Measurements from ENCODE around the gene TUBB1. TPM values are rescaled to one million over a fixed set of nuclear protein-coding genes. Genes with fewer than 3 reads are reported as not detected.

Gene TUBB1
- total RNA-seq, 1 experiment from 2014 or later, result not detected

GRCh38 chr20:58986286-58986967 lies 32.8 kb upstream of the TUBB1 start:
- H3K27me3 ChIP-seq (ENCODE audit: low read length), result no peaks in the 10 kb centered on the region
- H3K36me3 ChIP-seq (ENCODE audit: insufficient read depth, low read length), result peaks cover 20% of the 10 kb centered on the region; the same call in 1 of the 2 replicates
- H2AFZ ChIP-seq (ENCODE audit: low read length), result no peak overlapping the region
- no peaks in the 10 kb centered on the region for H3K9me3 ChIP-seq (ENCODE audit: low read length)
- peaks cover 49% of the 10 kb centered on the region for H3K79me2 ChIP-seq (ENCODE audit: low read length)
- peaks cover 25% of the 10 kb centered on the region for H3K4me1 ChIP-seq (ENCODE audit: low read length)
- H3K9ac ChIP-seq (ENCODE audit: low read length), result no peak overlapping the region
- no peak overlapping the region for H3K4me3 ChIP-seq (ENCODE audit: low read length)
- no peaks in the 10 kb centered on the region for H4K20me1 ChIP-seq (ENCODE audit: insufficient read depth, low read depth, low read length)
- no peaks in the 10 kb centered on the region for H3K9me2 ChIP-seq (replicated peaks; ENCODE audit: insufficient read depth, low read length)
- no peak for DNase-seq
- H3K27ac ChIP-seq (ENCODE audit: low read length), result no peak overlapping the region
- no peak overlapping the region for H3K4me2 ChIP-seq (ENCODE audit: low read depth, low read length, poor library complexity, severe bottlenecking)

GRCh38 chr20:58986968-58987517 lies 32.2 kb upstream of the TUBB1 start:
- Histone ChIP-seq H3K4me1 (ENCODE audit: low read length) (peaks cover 25% of the 10 kb centered on the region), H2AFZ (ENCODE audit: low read length) (no peak overlapping the region), H3K4me3 (ENCODE audit: low read length) (no peak overlapping the region), H4K20me1 (ENCODE audit: insufficient read depth, low read depth, low read length) (no peaks in the 10 kb centered on the region), H3K36me3 (ENCODE audit: insufficient read depth, low read length) (peaks cover 25% of the 10 kb centered on the region; the same call in 1 of the 2 replicates), H3K4me2 (ENCODE audit: low read depth, low read length, poor library complexity, severe bottlenecking) (no peak overlapping the region), H3K9me2 (replicated peaks; ENCODE audit: insufficient read depth, low read length) (no peaks in the 10 kb centered on the region), H3K9ac (ENCODE audit: low read length) (no peak overlapping the region), H3K27ac (ENCODE audit: low read length) (no peak overlapping the region), H3K79me2 (ENCODE audit: low read length) (peaks cover 43% of the 10 kb centered on the region), H3K9me3 (ENCODE audit: low read length) (no peaks in the 10 kb centered on the region), H3K27me3 (ENCODE audit: low read length) (no peaks in the 10 kb centered on the region)
- DNase-seq, result no peak

- Histone ChIP-seq H3K27me3 (ENCODE audit: low read length) (no peaks in the 10 kb centered on the region), H4K20me1 (ENCODE audit: insufficient read depth, low read depth, low read length) (no peaks in the 10 kb centered on the region), H3K36me3 (ENCODE audit: insufficient read depth, low read length) (peaks cover 32% of the 10 kb centered on the region; the same call in 1 of the 2 replicates), H3K9ac (ENCODE audit: low read length) (no peak overlapping the region), H2AFZ (ENCODE audit: low read length) (no peak overlapping the region), H3K4me2 (ENCODE audit: low read depth, low read length, poor library complexity, severe bottlenecking) (no peak overlapping the region), H3K4me1 (ENCODE audit: low read length) (peaks cover 17% of the 10 kb centered on the region), H3K9me3 (ENCODE audit: low read length) (no peaks in the 10 kb centered on the region), H3K27ac (ENCODE audit: low read length) (no peak overlapping the region), H3K79me2 (ENCODE audit: low read length) (peaks cover 33% of the 10 kb centered on the region), H3K9me2 (replicated peaks; ENCODE audit: insufficient read depth, low read length) (no peaks in the 10 kb centered on the region), H3K4me3 (ENCODE audit: low read length) (no peak overlapping the region)
- no peak for DNase-seq
These were observed 31.3 kb upstream of the TUBB1 start for GRCh38 chr20:58987790-58988564.

- DNase-seq, result no peak
- Histone ChIP-seq H3K27ac (ENCODE audit: low read length) (no peak overlapping the region), H3K4me3 (ENCODE audit: low read length) (no peak overlapping the region), H3K9ac (ENCODE audit: low read length) (no peak overlapping the region), H2AFZ (ENCODE audit: low read length) (no peak overlapping the region), H3K9me3 (ENCODE audit: low read length) (no peaks in the 10 kb centered on the region), H3K27me3 (ENCODE audit: low read length) (no peaks in the 10 kb centered on the region), H3K4me1 (ENCODE audit: low read length) (peaks cover 14% of the 10 kb centered on the region), H3K79me2 (ENCODE audit: low read length) (peaks cover 30% of the 10 kb centered on the region), H4K20me1 (ENCODE audit: insufficient read depth, low read depth, low read length) (peaks cover 3% of the 10 kb centered on the region; the same call in 1 of the 2 replicates), H3K36me3 (ENCODE audit: insufficient read depth, low read length) (peaks cover 37% of the 10 kb centered on the region; the same call in 1 of the 2 replicates), H3K4me2 (ENCODE audit: low read depth, low read length, poor library complexity, severe bottlenecking) (no peak overlapping the region), H3K9me2 (replicated peaks; ENCODE audit: insufficient read depth, low read length) (no peaks in the 10 kb centered on the region)
These were observed 30.7 kb upstream of the TUBB1 start for GRCh38 chr20:58988565-58988882.

GRCh38 chr20:58989196-58989595 lies 30.0 kb upstream of the TUBB1 start:
- Histone ChIP-seq H3K27ac (ENCODE audit: low read length) (no peak overlapping the region), H3K9me2 (replicated peaks; ENCODE audit: insufficient read depth, low read length) (no peaks in the 10 kb centered on the region), H3K9ac (ENCODE audit: low read length) (no peak overlapping the region), H3K9me3 (ENCODE audit: low read length) (no peaks in the 10 kb centered on the region), H3K4me1 (ENCODE audit: low read length) (peaks cover 7% of the 10 kb centered on the region), H3K27me3 (ENCODE audit: low read length) (no peaks in the 10 kb centered on the region), H3K4me2 (ENCODE audit: low read depth, low read length, poor library complexity, severe bottlenecking) (no peak overlapping the region), H3K79me2 (ENCODE audit: low read length) (peaks cover 23% of the 10 kb centered on the region), H2AFZ (ENCODE audit: low read length) (no peak overlapping the region), H4K20me1 (ENCODE audit: insufficient read depth, low read depth, low read length) (peaks cover 3% of the 10 kb centered on the region; the same call in 1 of the 2 replicates), H3K36me3 (ENCODE audit: insufficient read depth, low read length) (peaks cover 42% of the 10 kb centered on the region; the same call in 1 of the 2 replicates), H3K4me3 (ENCODE audit: low read length) (no peak overlapping the region)
- no peak for DNase-seq

GRCh38 chr20:58990651-58991445 lies 28.4 kb upstream of the TUBB1 start:
- Histone ChIP-seq H3K9me2 (replicated peaks; ENCODE audit: insufficient read depth, low read length) (no peaks in the 10 kb centered on the region), H2AFZ (ENCODE audit: low read length) (no peak overlapping the region), H3K9me3 (ENCODE audit: low read length) (no peaks in the 10 kb centered on the region), H3K27ac (ENCODE audit: low read length) (no peak overlapping the region), H3K27me3 (ENCODE audit: low read length) (no peaks in the 10 kb centered on the region), H3K4me1 (ENCODE audit: low read length) (no peaks in the 10 kb centered on the region), H3K4me2 (ENCODE audit: low read depth, low read length, poor library complexity, severe bottlenecking) (no peak overlapping the region), H3K4me3 (ENCODE audit: low read length) (no peak overlapping the region), H3K9ac (ENCODE audit: low read length) (no peak overlapping the region), H3K79me2 (ENCODE audit: low read length) (peaks cover 6% of the 10 kb centered on the region), H4K20me1 (ENCODE audit: insufficient read depth, low read depth, low read length) (peaks cover 10% of the 10 kb centered on the region; the same call in 1 of the 2 replicates), H3K36me3 (ENCODE audit: insufficient read depth, low read length) (peaks cover 52% of the 10 kb centered on the region; the same call in 1 of the 2 replicates)
- DNase-seq, result no peak

GRCh38 chr20:58991715-58992114 lies 27.5 kb upstream of the TUBB1 start:
- no peaks in the 10 kb centered on the region for H3K9me2 ChIP-seq (replicated peaks; ENCODE audit: insufficient read depth, low read length)
- H3K36me3 ChIP-seq (ENCODE audit: insufficient read depth, low read length), result peaks cover 55% of the 10 kb centered on the region; the same call in 1 of the 2 replicates
- 0 out of 2 replicates have a peak, but pooled peaks cover 2% of the 10 kb centered on the region for H3K79me2 ChIP-seq (ENCODE audit: low read length)
- H3K27me3 ChIP-seq (ENCODE audit: low read length), result no peaks in the 10 kb centered on the region
- no peak overlapping the region for H2AFZ ChIP-seq (ENCODE audit: low read length)
- H3K9ac ChIP-seq (ENCODE audit: low read length), result no peak overlapping the region
- DNase-seq, result no peak
- no peaks in the 10 kb centered on the region for H3K4me1 ChIP-seq (ENCODE audit: low read length)
- no peak overlapping the region for H3K4me3 ChIP-seq (ENCODE audit: low read length)
- H3K27ac ChIP-seq (ENCODE audit: low read length), result no peak overlapping the region
- no peaks in the 10 kb centered on the region for H3K9me3 ChIP-seq (ENCODE audit: low read length)
- H3K4me2 ChIP-seq (ENCODE audit: low read depth, low read length, poor library complexity, severe bottlenecking), result no peak overlapping the region
- peaks cover 17% of the 10 kb centered on the region; the same call in 1 of the 2 replicates for H4K20me1 ChIP-seq (ENCODE audit: insufficient read depth, low read depth, low read length)
